B cell (primary cell): ENCODE results near the gene PHACTR4. TPM values are rescaled to one million over a fixed set of nuclear protein-coding genes. Genes with fewer than 3 reads are reported as not detected.
"Not testable (repeated sequence)": the region's sequence is repeated elsewhere in the genome, so short reads cannot be mapped to it uniquely, and the experiment has no call there.

Experiments
- ATAC-seq: fragments of 200-7000 bp; cut with Tn5 transposase; one replicate; pipeline ENCODE4 v1.10.0; 2021; ENCODE audit warnings: low read depth, mild to moderate bottlenecking, moderate number of reproducible peaks, moderate library complexity
- CTCF ChIA-PET: fragments of 350-600 bp; sonication (Branson Sonifier 250); formaldehyde crosslinking; loops from one replicate; lab custom pipeline; 2021; ENCODE audit warnings: antibody characterized with exemption, inconsistent platforms; lab: Charles Lee
- POLR2A ChIA-PET: fragments of 350-600 bp; sonication (Branson Sonifier 250); formaldehyde crosslinking; loops from one replicate; lab custom pipeline; 2021; ENCODE audit warnings: antibody characterized with exemption; lab: Charles Lee
- DNase-seq: peaks from one replicate; pipeline ENCODE4 v3.0.0; 2013
- H2AFZ ChIP-seq: 2 replicates; pipeline ENCODE4 v1.6.1; 2012; ENCODE audit warnings: mild to moderate bottlenecking, low read depth, low read length; ENCODE audit not compliant: insufficient read depth, poor library complexity, severe bottlenecking
- H3K27ac ChIP-seq, 2 donors: 1 replicate in 1 of 2; 2 replicates in 1 of 2; pipeline ENCODE4 v1.5.1; 2012 to 2013; ENCODE audit warnings: low read length in 2 of 2, mild to moderate bottlenecking in 2 of 2, moderate library complexity in 1 of 2
- H3K27me3 ChIP-seq, 4 experiments: fragments of 200-600 bp in 1 of 4; sonication (generic) in 1 of 4; replicated peaks in 1 of 4; 1 replicate in 2 of 4; 2 replicates in 2 of 4; pipeline versions ENCODE4 v1.6.1 to v1.7.0; 2013 to 2016; ENCODE audit warnings: low read length in 3 of 4, mild to moderate bottlenecking in 2 of 4, mixed read lengths in 1 of 4, moderate library complexity in 1 of 4; ENCODE audit not compliant: insufficient read depth in 4 of 4, control insufficient read depth in 3 of 4; ENCODE audit errors: control extremely low read depth in 1 of 4
- H3K36me3 ChIP-seq, 2 experiments: replicated peaks in 1 of 2; 1 replicate in 1 of 2; 2 replicates in 1 of 2; pipeline versions ENCODE4 v1.6.1 to v1.7.1; 2013; ENCODE audit warnings: low read length in 1 of 2; ENCODE audit not compliant: insufficient read depth in 2 of 2, control insufficient read depth in 1 of 2; ENCODE audit errors: control extremely low read depth in 1 of 2, extremely low read depth in 1 of 2
- H3K4me1 ChIP-seq, 2 donors: fragments of 200-600 bp in 1 of 2; sonication (generic) in 1 of 2; 1 replicate in 1 of 2; 2 replicates in 1 of 2; pipeline versions ENCODE4 v1.5.1 to v1.6.1; 2013 to 2017; ENCODE audit warnings: low read length in 2 of 2; ENCODE audit not compliant: control insufficient read depth in 2 of 2, insufficient read depth in 2 of 2
- H3K4me2 ChIP-seq: replicated peaks from 2 replicates; pipeline ENCODE3; 2012; ENCODE audit warnings: mild to moderate bottlenecking, low read depth, low read length; ENCODE audit not compliant: poor library complexity, severe bottlenecking
- H3K4me3 ChIP-seq, 5 experiments: fragments of 200-600 bp in 1 of 5; sonication (generic) in 1 of 5; 1 replicate in 3 of 5; 2 replicates in 2 of 5; pipeline versions ENCODE4 v1.5.1 to v1.7.0; 2011 to 2016; ENCODE audit warnings: low read length in 4 of 5, mild to moderate bottlenecking in 4 of 5, low read depth in 2 of 5, control low read depth in 1 of 5, moderate library complexity in 1 of 5; ENCODE audit not compliant: insufficient read depth in 1 of 5; ENCODE audit errors: control extremely low read depth in 1 of 5, extremely low read depth in 1 of 5
- H3K79me2 ChIP-seq: fragments of 200-600 bp; sonication (generic); one replicate; pipeline ENCODE4 v1.6.0; 2016; ENCODE audit warnings: low read length; ENCODE audit not compliant: control insufficient read depth, insufficient read depth
- H3K9ac ChIP-seq: fragments of 200-600 bp; sonication (generic); 2 replicates; pipeline ENCODE4 v1.6.1; 2017; ENCODE audit warnings: mild to moderate bottlenecking, low read length, moderate library complexity
- H3K9me3 ChIP-seq, 3 donors: one replicate each; pipeline versions ENCODE4 v1.6.1 to v1.7.1; 2013; ENCODE audit warnings: low read length in 2 of 3; ENCODE audit not compliant: control insufficient read depth in 2 of 3, insufficient read depth in 1 of 3; ENCODE audit errors: control extremely low read depth in 1 of 3
- H4K20me1 ChIP-seq: 2 replicates; pipeline ENCODE4 v1.6.0; 2012; ENCODE audit warnings: mild to moderate bottlenecking, low read length; ENCODE audit not compliant: insufficient read depth, control insufficient read depth, poor library complexity, severe bottlenecking
- H3K27ac Mint-ChIP-seq: one replicate; pipeline ENCODE4 v1.8.0; 2021; ENCODE audit warnings: mixed read lengths
- H3K27me3 Mint-ChIP-seq: one replicate; pipeline ENCODE4 v1.8.0; 2021; ENCODE audit warnings: mixed read lengths
- H3K4me1 Mint-ChIP-seq: one replicate; pipeline ENCODE4 v1.8.0; 2021; ENCODE audit warnings: mixed read lengths
- H3K4me3 Mint-ChIP-seq: one replicate; pipeline ENCODE4 v1.8.0; 2021; ENCODE audit warnings: mixed read lengths
- H3K9me3 Mint-ChIP-seq: one replicate; pipeline ENCODE4 v1.8.0; 2022; ENCODE audit warnings: mixed read lengths; ENCODE audit not compliant: insufficient read depth
- EZH2 ChIP-seq: IDR thresholded peaks from 2 replicates; pipeline ENCODE4 v1.6.1; 2012; ENCODE audit warnings: borderline replicate concordance, low read depth, mild to moderate bottlenecking, moderate library complexity, low read length; ENCODE audit not compliant: insufficient read depth, poor library complexity, severe bottlenecking
- WGBS: methylation state at CpG from one replicate; pipeline ENCODE4 v1.1.5; 2013; ENCODE audit warnings: missing lambda C conversion rate; ENCODE audit not compliant: insufficient coverage; 5-methylcytosine and 5-hydroxymethylcytosine counted together
- intact Hi-C: fragments of 100-400 bp; cut with micrococcal nuclease; formaldehyde crosslinking; loops from one replicate; pipeline ENCODE4 v1.10.0; 2022
- polyA plus RNA-seq: library from polyadenylated mRNA; depleted of rRNA; stranded (reverse); fragments of >200 nt; gene quantifications from 2 replicates; pipeline ENCODE4 v1.2.3, GENCODE V29; 2012
- total RNA-seq, 2 donors: library from RNA; stranded (reverse); fragments of 120-200 nt in 1 of 2; gene quantifications; 1 replicate in 1 of 2; 2 replicates in 1 of 2; pipeline versions ENCODE4 v1.2.3 to v1.2.4, GENCODE V29; 2013 to 2022
- TF ChIP-seq, protein P1 (sequence below): fragments of 200-600 bp; IDR thresholded peaks from one replicate; pipeline ENCODE4 v1.8.0; 2022; ENCODE audit warnings: antibody characterized with exemption, mild to moderate bottlenecking

The PHACTR4 gene
- total and polyA plus RNA-seq, 2 donors (not counting 1 experiment from before 2014, with no cell fraction given) = 9.8 to 41.6 TPM

DNA sequence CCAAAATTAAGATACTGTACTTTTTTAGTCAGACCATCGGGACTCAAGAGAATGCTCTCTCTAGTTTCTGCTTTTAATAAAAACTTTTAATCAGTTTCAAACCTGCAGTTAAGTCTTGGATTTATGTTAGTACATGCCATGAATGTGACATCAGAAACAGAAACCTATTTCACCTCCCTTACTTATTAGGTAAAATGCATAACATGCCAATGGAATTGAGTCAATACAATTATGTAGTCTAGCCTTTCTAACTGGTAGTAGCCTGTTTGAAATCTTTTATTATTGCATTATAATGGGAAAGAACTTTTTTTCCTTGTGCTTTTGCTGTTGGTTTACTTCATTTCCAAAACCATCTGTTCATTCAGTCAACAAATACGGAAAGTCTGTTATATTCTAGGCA is 4.8 kb downstream of the PHACTR4 start:
- no peaks in the 10 kb centered on the region for H3K9me3 ChIP-seq
- TF ChIP-seq, protein P1, sequence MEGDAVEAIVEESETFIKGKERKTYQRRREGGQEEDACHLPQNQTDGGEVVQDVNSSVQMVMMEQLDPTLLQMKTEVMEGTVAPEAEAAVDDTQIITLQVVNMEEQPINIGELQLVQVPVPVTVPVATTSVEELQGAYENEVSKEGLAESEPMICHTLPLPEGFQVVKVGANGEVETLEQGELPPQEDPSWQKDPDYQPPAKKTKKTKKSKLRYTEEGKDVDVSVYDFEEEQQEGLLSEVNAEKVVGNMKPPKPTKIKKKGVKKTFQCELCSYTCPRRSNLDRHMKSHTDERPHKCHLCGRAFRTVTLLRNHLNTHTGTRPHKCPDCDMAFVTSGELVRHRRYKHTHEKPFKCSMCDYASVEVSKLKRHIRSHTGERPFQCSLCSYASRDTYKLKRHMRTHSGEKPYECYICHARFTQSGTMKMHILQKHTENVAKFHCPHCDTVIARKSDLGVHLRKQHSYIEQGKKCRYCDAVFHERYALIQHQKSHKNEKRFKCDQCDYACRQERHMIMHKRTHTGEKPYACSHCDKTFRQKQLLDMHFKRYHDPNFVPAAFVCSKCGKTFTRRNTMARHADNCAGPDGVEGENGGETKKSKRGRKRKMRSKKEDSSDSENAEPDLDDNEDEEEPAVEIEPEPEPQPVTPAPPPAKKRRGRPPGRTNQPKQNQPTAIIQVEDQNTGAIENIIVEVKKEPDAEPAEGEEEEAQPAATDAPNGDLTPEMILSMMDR = no peak
- TF ChIP-seq EZH2 = no peak
- H3K36me3 ChIP-seq = peaks cover 0 to 4% of the 10 kb centered on the region in 2 experiments
- no peaks in the 10 kb centered on the region for H3K27me3 ChIP-seq
- DNase-seq (no peak), ATAC-seq (no peak)
- no peak overlapping the region for H3K4me2 ChIP-seq
- no peak overlapping the region for H3K27ac ChIP-seq
- WGBS = no CpG with 5 or more reads among the region's 2 CpGs
- no peaks in the 10 kb centered on the region for H3K9me3 Mint-ChIP-seq
- no peak overlapping the region for H3K4me3 Mint-ChIP-seq
- H3K79me2 ChIP-seq = peaks cover 93% of the 10 kb centered on the region
- H3K9ac ChIP-seq = no peak overlapping the region
- H3K4me1 ChIP-seq = peaks cover 15 to 24% of the 10 kb centered on the region in 2 donors
- no peak overlapping the region for H2AFZ ChIP-seq
- no peaks in the 10 kb centered on the region for H3K27me3 Mint-ChIP-seq
- H3K4me1 Mint-ChIP-seq = peaks cover 22% of the 10 kb centered on the region
- H4K20me1 ChIP-seq = peaks cover 4% of the 10 kb centered on the region
- intact Hi-C loops = loop anchor here (5.0 kb wide), 1 partner anchor 143 kb away; no protein-coding TSS in a partner anchor
- H3K27ac Mint-ChIP-seq = no peak overlapping the region
- ChIA-PET CTCF (interaction anchor here (0.9 kb wide), 1 partner anchor 14 kb away, joined by 3 read pairs; no protein-coding TSS in a partner anchor), POLR2A (no interaction called here)
- no peak overlapping the region for H3K4me3 ChIP-seq

DNA sequence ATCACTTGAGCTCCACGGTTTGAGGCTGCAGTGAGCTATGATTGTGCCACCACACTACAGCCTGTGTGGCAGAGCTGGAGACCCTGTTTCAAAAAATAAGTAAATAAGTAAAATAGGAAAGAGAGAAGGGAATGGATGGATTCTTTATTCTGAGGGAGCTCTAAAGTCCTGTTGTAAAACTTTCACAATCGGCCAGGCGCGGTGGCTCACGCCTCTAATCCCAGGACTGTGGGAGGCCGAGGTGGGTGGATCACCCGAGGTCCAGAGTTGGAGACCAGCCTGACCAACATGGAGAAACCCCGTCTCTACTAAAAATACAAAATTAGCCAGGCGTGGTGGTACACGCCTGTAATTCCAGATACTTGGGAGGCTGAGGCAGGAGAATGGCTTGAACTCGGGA is 6.1 kb downstream of the PHACTR4 start:
- H3K4me1 ChIP-seq = peaks cover 13 to 19% of the 10 kb centered on the region in 2 donors
- ATAC-seq, H3K27me3 ChIP-seq, H3K4me2 ChIP-seq, H3K9me3 ChIP-seq, H3K9ac ChIP-seq, H3K4me3 Mint-ChIP-seq, DNase-seq, H3K9me3 Mint-ChIP-seq, H2AFZ ChIP-seq, H3K4me3 ChIP-seq, H3K36me3 ChIP-seq, H4K20me1 ChIP-seq, H3K27me3 Mint-ChIP-seq, POLR2A ChIA-PET, intact Hi-C loops, H3K27ac ChIP-seq, H3K27ac Mint-ChIP-seq: not testable (repeated sequence)
- WGBS = 95% methylated on average over 4 of the region's 11 CpGs
- CTCF ChIA-PET = interaction anchor here (0.7 to 1.0 kb wide), 3 partner anchors 16 to 30 kb away, joined by 3 read pairs; no protein-coding TSS in a partner anchor
- H3K79me2 ChIP-seq = peaks cover 96% of the 10 kb centered on the region
- H3K4me1 Mint-ChIP-seq = peaks cover 22% of the 10 kb centered on the region

DNA sequence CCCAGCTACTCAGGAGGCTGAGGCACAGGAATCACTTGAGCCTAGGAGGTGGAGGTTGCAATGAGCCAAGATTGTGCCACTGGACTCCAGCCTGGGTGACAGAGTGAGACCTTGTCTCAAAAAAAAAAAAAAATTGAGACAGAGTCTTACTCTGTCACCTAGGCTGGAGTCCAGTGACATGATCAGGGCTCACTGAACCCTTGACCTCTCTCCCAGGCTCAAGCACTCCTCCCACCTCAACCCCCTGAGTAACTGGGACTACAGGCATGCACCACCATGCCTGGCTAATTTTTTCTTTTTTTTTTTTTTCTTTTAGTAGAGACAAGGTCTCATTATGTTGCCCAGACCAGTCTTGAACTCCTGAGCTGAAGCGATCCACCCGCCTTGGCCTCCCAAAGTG is 6.7 kb downstream of the PHACTR4 start:
- H2AFZ ChIP-seq, POLR2A ChIA-PET, ATAC-seq, H3K4me2 ChIP-seq, H3K27ac ChIP-seq, DNase-seq, intact Hi-C loops, H3K27me3 ChIP-seq, H3K27me3 Mint-ChIP-seq, H3K9me3 ChIP-seq, H3K9ac ChIP-seq, H3K27ac Mint-ChIP-seq, H3K4me3 ChIP-seq, H3K36me3 ChIP-seq, H4K20me1 ChIP-seq, H3K4me3 Mint-ChIP-seq, H3K9me3 Mint-ChIP-seq: not testable (repeated sequence)
- peaks cover 20% of the 10 kb centered on the region for H3K4me1 Mint-ChIP-seq
- peaks cover 9 to 13% of the 10 kb centered on the region in 2 donors for H3K4me1 ChIP-seq
- 94% methylated on average over 2 of the region's 2 CpGs for WGBS
- H3K79me2 ChIP-seq = peaks cover 96% of the 10 kb centered on the region
- CTCF ChIA-PET = interaction anchor here (0.7 kb wide), 1 partner anchor 18 kb away, joined by 3 read pairs; no protein-coding TSS in a partner anchor
